HEK293 (cell line): ENCODE measurements around the gene CACNG6.

Experiments used
- BCL11A ChIP-seq: fragments of 450-650 bp; formaldehyde crosslinking; IDR thresholded peaks from 2 replicates; pipeline ENCODE4 v1.5.1; 2016; ENCODE audit warnings: low read depth, missing biosample characterization, missing genetic modification characterization
- GLIS2 ChIP-seq: fragments of 450-650 bp; formaldehyde crosslinking; IDR thresholded peaks from 2 replicates; pipeline ENCODE4 v1.5.1; 2016; ENCODE audit warnings: missing biosample characterization, missing genetic modification characterization
- HOXD13 ChIP-seq: sonication (generic); formaldehyde crosslinking; IDR thresholded peaks from 2 replicates; pipeline ENCODE4 v1.8.0; 2022; ENCODE audit warnings: missing genetic modification reagents, borderline replicate concordance
- KLF9 ChIP-seq: fragments of 450-650 bp; formaldehyde crosslinking; IDR thresholded peaks from 2 replicates; pipeline ENCODE4 v1.5.1; 2016; ENCODE audit warnings: missing biosample characterization, missing genetic modification characterization, low read depth
- PRDM4 ChIP-seq: fragments of 450-650 bp; formaldehyde crosslinking; IDR thresholded peaks from 2 replicates; pipeline ENCODE4 v1.5.1; 2017; ENCODE audit warnings: missing biosample characterization, missing genetic modification characterization
- PRDM6 ChIP-seq: fragments of 450-650 bp; formaldehyde crosslinking; IDR thresholded peaks from 2 replicates; pipeline ENCODE4 v1.5.1; 2017; ENCODE audit warnings: missing biosample characterization, missing genetic modification characterization
- RBAK ChIP-seq: fragments of 450-650 bp; formaldehyde crosslinking; IDR thresholded peaks from 2 replicates; pipeline ENCODE4 v1.5.1; 2016; ENCODE audit warnings: missing biosample characterization, missing genetic modification characterization
- REPIN1 ChIP-seq: fragments of 450-650 bp; formaldehyde crosslinking; IDR thresholded peaks from 2 replicates; pipeline ENCODE4 v1.5.1; 2017; ENCODE audit warnings: missing biosample characterization, missing genetic modification characterization, low read depth
- REST ChIP-seq: fragments of 450-650 bp; formaldehyde crosslinking; IDR thresholded peaks from 2 replicates; pipeline ENCODE4 v1.5.1; 2016; ENCODE audit warnings: missing biosample characterization, missing genetic modification characterization
- ZBTB20 ChIP-seq: fragments of 450-650 bp; formaldehyde crosslinking; IDR thresholded peaks from 2 replicates; pipeline ENCODE4 v1.5.1; 2016; ENCODE audit warnings: missing biosample characterization, missing genetic modification characterization
- ZBTB48 ChIP-seq: fragments of 450-650 bp; formaldehyde crosslinking; IDR thresholded peaks from 2 replicates; pipeline ENCODE4 v1.5.1; 2016; ENCODE audit warnings: missing biosample characterization, missing genetic modification characterization
- ZBTB8A ChIP-seq: fragments of 450-650 bp; formaldehyde crosslinking; IDR thresholded peaks from 2 replicates; pipeline ENCODE4 v1.5.1; 2016; ENCODE audit warnings: missing biosample characterization, missing genetic modification characterization
- ZFP41 ChIP-seq: fragments of 450-650 bp; formaldehyde crosslinking; IDR thresholded peaks from 2 replicates; pipeline ENCODE4 v1.5.1; 2016; ENCODE audit warnings: missing biosample characterization, missing genetic modification characterization, borderline replicate concordance
- ZNF140 ChIP-seq: fragments of 450-650 bp; formaldehyde crosslinking; IDR thresholded peaks from 2 replicates; pipeline ENCODE4 v1.5.1; 2016; ENCODE audit warnings: missing biosample characterization, missing genetic modification characterization
- ZNF2 ChIP-seq: fragments of 450-650 bp; formaldehyde crosslinking; IDR thresholded peaks from 2 replicates; pipeline ENCODE4 v1.5.1; 2016; ENCODE audit warnings: missing biosample characterization, missing genetic modification characterization
- ZNF239 ChIP-seq: fragments of 450-650 bp; formaldehyde crosslinking; IDR thresholded peaks from 2 replicates; pipeline ENCODE4 v1.5.1; 2016; ENCODE audit warnings: missing biosample characterization, missing genetic modification characterization
- ZNF341 ChIP-seq: fragments of 450-650 bp; formaldehyde crosslinking; IDR thresholded peaks from 2 replicates; pipeline ENCODE4; 2016; ENCODE audit warnings: low read depth, missing biosample characterization, missing genetic modification characterization
- ZNF350 ChIP-seq: fragments of 450-650 bp; formaldehyde crosslinking; IDR thresholded peaks from 2 replicates; pipeline ENCODE4 v1.5.0; 2017; ENCODE audit warnings: missing biosample characterization, mild to moderate bottlenecking, missing genetic modification characterization
- ZNF544 ChIP-seq: fragments of 450-650 bp; formaldehyde crosslinking; IDR thresholded peaks from 2 replicates; pipeline ENCODE4 v1.5.0; 2017; ENCODE audit warnings: missing biosample characterization, missing genetic modification characterization
- ZNF571 ChIP-seq: fragments of 450-650 bp; formaldehyde crosslinking; IDR thresholded peaks from 2 replicates; pipeline ENCODE4 v1.5.0; 2017; ENCODE audit warnings: missing biosample characterization, missing genetic modification characterization
- ZNF624 ChIP-seq: fragments of 450-650 bp; formaldehyde crosslinking; IDR thresholded peaks from 2 replicates; pipeline ENCODE4 v1.5.1; 2017; ENCODE audit warnings: missing biosample characterization, missing genetic modification characterization
- ZNF677 ChIP-seq: fragments of 450-650 bp; IDR thresholded peaks from 2 replicates; pipeline ENCODE4 v1.5.0; 2018; ENCODE audit warnings: missing biosample characterization, mild to moderate bottlenecking, missing genetic modification characterization, moderate library complexity
- ZNF76 ChIP-seq: fragments of 450-650 bp; formaldehyde crosslinking; IDR thresholded peaks from 2 replicates; pipeline ENCODE4; 2016; ENCODE audit warnings: low read depth, missing biosample characterization, missing genetic modification characterization, borderline replicate concordance
- ZNF830 ChIP-seq: fragments of 450-650 bp; IDR thresholded peaks from 2 replicates; pipeline ENCODE4 v1.5.0; 2018; ENCODE audit warnings: missing biosample characterization, missing genetic modification characterization, low read depth, mild to moderate bottlenecking, moderate library complexity
- TF ChIP-seq, protein P1 (sequence below): fragments of 450-650 bp; formaldehyde crosslinking; IDR thresholded peaks from 2 replicates; pipeline ENCODE4 v1.5.1; 2016; ENCODE audit warnings: missing biosample characterization, missing genetic modification characterization
- TF ChIP-seq, protein P2 (sequence below): fragments of 450-650 bp; formaldehyde crosslinking; IDR thresholded peaks from 2 replicates; pipeline ENCODE4 v1.5.1; 2016; ENCODE audit warnings: missing biosample characterization, missing genetic modification characterization

The CACNG6 gene

DNA sequence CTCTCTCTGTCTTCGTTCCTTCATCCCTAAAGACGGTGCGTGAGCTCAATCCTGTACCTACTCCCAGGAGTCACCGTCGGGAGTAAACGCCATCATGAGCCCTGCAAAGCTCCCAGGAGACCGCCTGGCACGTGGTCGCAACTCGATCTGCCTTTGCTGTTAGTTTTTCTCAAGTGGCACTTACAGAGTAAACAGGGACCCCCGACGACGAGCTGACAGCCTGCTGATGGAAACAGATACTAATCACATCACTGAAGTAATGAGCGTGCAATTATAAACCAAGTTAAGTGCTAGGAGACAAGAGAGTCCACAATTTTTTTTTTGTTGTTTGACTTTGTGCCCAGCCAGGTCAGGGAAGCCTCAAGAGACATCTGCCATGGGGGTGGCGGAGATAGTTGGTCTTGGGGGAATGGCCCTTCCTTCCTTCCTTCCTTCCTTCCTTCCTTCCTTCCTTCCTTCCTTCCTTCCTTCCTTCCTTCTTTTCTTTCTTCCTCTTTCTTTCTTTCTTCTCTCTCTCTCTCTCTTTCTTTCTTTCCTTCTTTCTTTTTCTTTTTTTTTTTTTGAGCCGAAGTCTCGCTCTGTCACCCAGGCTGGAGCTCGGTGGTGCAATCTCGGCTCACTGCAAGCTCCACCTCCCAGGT lies 23.6 kb downstream of the CACNG6 start (continued):
- TF ChIP-seq PRDM6 (peak; percentile 92), ZNF239 (no peak), ZNF76 (tag by site-specific recombination) (no peak), ZBTB48 (tag by site-specific recombination) (no peak), PRDM4 (tag by site-specific recombination) (0 out of 2 replicates have a peak, but pooled peaks have one; percentile 42), ZBTB20 (tag by site-specific recombination) (no peak), REPIN1 (no peak), ZNF2 (tag by site-specific recombination) (no peak), ZNF350 (tag by site-specific recombination) (no peak), BCL11A (tag by site-specific recombination) (0 out of 2 replicates have a peak, but pooled peaks have one; percentile 31), ZNF544 (tag by site-specific recombination) (no peak), RBAK (tag by site-specific recombination) (no peak), KLF9 (tag by site-specific recombination) (no peak), ZNF140 (tag by site-specific recombination) (no peak), ZNF677 (tag by site-specific recombination) (no peak), ZNF341 (peak; percentile 41; the same call in 1 of the 2 replicates), ZNF830 (tag by site-specific recombination) (no peak), REST (no peak), HOXD13 (CRISPR knock-in tag) (no peak), GLIS2 (tag by site-specific recombination) (peak; percentile 45; the same call in 1 of the 2 replicates), ZNF571 (no peak), ZFP41 (no peak), ZNF624 (no peak), ZBTB8A (no peak)
- TF ChIP-seq, protein P1, sequence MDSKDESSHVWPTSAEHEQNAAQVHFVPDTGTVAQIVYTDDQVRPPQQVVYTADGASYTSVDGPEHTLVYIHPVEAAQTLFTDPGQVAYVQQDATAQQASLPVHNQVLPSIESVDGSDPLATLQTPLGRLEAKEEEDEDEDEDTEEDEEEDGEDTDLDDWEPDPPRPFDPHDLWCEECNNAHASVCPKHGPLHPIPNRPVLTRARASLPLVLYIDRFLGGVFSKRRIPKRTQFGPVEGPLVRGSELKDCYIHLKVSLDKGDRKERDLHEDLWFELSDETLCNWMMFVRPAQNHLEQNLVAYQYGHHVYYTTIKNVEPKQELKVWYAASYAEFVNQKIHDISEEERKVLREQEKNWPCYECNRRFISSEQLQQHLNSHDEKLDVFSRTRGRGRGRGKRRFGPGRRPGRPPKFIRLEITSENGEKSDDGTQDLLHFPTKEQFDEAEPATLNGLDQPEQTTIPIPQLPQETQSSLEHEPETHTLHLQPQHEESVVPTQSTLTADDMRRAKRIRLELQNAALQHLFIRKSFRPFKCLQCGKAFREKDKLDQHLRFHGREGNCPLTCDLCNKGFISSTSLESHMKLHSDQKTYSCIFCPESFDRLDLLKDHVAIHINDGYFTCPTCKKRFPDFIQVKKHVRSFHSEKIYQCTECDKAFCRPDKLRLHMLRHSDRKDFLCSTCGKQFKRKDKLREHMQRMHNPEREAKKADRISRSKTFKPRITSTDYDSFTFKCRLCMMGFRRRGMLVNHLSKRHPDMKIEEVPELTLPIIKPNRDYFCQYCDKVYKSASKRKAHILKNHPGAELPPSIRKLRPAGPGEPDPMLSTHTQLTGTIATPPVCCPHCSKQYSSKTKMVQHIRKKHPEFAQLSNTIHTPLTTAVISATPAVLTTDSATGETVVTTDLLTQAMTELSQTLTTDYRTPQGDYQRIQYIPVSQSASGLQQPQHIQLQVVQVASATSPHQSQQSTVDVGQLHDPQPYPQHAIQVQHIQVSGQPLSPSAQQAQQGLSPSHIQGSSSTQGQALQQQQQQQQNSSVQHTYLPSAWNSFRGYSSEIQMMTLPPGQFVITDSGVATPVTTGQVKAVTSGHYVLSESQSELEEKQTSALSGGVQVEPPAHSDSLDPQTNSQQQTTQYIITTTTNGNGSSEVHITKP (tag by site-specific recombination) = peak; percentile 75
- TF ChIP-seq, protein P2, sequence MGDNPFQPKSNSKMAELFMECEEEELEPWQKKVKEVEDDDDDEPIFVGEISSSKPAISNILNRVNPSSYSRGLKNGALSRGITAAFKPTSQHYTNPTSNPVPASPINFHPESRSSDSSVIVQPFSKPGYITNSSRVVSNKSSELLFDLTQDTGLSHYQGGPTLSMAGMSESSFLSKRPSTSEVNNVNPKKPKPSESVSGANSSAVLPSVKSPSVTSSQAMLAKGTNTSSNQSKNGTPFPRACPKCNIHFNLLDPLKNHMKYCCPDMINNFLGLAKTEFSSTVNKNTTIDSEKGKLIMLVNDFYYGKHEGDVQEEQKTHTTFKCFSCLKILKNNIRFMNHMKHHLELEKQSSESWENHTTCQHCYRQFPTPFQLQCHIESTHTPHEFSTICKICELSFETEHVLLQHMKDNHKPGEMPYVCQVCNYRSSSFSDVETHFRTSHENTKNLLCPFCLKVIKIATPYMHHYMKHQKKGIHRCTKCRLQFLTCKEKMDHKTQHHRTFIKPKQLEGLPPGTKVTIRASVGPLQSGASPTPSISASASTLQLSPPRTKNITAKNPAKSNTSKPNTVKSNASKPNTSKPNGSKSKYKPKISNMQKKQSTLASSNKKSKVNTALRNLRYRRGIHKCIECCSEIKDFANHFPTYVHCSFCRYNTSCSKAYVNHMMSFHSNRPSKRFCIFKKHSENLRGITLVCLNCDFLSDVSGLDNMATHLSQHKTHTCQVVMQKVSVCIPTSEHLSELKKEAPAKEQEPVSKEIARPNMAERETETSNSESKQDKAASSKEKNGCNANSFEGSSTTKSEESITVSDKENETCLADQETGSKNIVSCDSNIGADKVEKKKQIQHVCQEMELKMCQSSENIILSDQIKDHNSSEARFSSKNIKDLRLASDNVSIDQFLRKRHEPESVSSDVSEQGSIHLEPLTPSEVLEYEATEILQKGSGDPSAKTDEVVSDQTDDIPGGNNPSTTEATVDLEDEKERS (tag by site-specific recombination) = no peak
